ENCODE data around the gene PODXL2.

Gene PODXL2

DNA sequence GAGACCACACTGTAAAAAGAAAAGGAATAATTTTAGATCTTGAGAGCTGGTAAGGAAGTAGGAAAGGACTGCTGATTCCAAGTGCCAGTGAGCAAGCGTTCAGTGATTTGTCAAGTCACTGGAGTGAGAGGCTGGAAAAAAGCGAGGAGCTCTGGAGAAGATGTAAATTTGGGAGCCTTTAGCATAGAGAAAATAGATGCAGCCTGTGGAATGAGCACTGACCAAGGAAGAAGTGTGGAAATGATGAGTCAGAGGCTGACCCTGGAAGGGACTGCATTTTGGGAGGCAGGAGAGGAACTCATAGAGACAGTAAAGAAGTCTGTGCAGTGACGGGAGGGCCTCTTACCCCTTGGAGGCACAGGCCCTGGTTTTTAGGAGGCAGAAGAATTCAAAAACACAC lies 26.7 kb downstream of the PODXL2 start:
- no peak for DNase-seq (ENCODE audit: low read depth)

DNA sequence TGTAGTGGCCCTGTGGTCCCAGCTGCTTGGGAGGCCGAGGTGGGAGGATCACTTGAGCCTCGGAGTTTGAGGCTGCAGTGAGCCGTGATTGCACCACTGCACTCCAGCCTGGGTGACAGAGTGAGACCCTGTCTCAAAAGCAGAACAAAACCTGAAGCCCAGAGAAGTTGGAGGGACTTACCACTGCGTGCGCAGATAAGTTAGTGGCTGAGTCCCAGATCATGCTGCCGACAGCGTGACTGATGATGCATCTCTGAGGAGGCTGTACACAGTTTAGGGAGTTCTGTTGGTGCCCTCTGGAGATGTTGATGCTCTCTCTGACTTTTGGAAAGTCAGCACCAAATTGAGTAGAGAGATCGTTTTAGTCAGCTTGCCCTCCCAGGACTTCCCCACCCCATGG lies 27.9 kb downstream of the PODXL2 start:
- DNase-seq (ENCODE audit: low read depth) = no peak

DNA sequence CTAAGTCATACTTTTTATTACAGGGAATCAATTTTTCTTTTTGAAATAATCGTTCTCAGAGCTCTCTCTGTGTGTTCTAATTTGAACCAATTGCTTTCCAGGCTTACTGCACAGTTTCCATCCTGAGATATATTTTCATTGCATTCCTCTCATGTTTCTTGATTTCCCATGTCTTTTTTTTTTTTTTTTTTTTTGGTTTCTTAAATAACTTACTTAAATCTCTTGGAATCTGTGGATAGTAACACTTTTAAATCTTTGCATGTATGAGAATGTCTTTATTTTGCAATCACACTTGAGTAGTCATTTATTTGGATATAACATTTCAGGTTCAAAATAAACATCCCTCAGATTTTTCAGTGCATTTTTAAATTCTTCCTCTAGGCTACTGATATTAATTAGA lies 29.2 kb downstream of the PODXL2 start:
- DNase-seq (ENCODE audit: low read depth) = no peak

GRCh38 chr3:127660621-127661251 lies 31.8 kb downstream of the PODXL2 start:
- DNase-seq (ENCODE audit: low read depth) = no peak

DNA sequence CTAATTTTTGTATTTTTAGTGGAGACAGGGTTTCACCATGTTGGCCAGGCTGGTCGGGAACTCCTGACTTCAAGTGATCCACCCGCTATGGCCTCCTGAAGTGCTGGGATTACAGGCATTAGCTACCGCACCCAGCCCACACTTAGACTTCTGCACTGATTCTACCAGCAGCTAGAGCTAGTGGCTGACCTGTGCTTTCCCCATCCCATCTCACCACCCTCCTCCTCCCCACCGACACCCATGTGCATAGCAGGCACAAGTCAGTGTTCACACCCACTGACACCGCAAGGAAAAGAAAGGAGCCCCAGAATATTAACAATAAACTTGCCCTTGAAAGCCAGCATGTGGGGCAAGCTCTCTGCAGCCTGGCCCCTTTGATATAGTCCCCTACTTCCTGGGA lies 32.6 kb downstream of the PODXL2 start:
- DNase-seq (ENCODE audit: low read depth) = no peak

- DNase-seq (ENCODE audit: low read depth) = no peak
These were observed 33.0 kb downstream of the PODXL2 start for GRCh38 chr3:127662001-127662469.

- DNase-seq (ENCODE audit: low read depth) = no peak
These were observed 34.2 kb downstream of the PODXL2 start for GRCh38 chr3:127663151-127663550.

- DNase-seq (ENCODE audit: low read depth) = no peak
These were observed 36.2 kb downstream of the PODXL2 start for GRCh38 chr3:127665165-127665564.

GRCh38 chr3:127665586-127665985 lies 36.6 kb downstream of the PODXL2 start:
- no peak for DNase-seq (ENCODE audit: low read depth)

GRCh38 chr3:127666676-127667075 lies 37.7 kb downstream of the PODXL2 start:
- no peak for DNase-seq (ENCODE audit: low read depth)

- DNase-seq (ENCODE audit: low read depth) = no peak
These were observed 38.2 kb downstream of the PODXL2 start for GRCh38 chr3:127667119-127667681.

DNA sequence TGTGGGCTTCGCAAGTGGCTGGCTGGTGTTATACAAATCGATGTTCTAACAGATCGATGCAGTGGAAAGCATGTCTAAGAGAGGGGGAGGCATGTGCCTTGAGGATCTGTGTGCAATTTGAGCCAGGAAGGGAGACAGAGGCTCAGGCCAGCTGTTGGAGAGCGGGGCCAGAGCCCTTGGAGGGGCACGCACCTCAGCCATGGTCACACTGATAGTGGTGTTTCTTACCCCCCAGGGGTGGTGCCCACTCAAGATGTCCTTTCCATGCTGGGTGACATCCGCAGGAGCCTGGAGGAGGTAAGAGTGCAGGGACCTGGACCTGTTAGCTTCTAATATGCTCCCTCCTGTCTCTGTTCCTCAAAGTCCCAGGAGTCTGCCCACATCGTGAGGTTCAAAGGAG lies 39.9 kb downstream of the PODXL2 start:
- DNase-seq (ENCODE audit: low read depth) = no peak

DNA sequence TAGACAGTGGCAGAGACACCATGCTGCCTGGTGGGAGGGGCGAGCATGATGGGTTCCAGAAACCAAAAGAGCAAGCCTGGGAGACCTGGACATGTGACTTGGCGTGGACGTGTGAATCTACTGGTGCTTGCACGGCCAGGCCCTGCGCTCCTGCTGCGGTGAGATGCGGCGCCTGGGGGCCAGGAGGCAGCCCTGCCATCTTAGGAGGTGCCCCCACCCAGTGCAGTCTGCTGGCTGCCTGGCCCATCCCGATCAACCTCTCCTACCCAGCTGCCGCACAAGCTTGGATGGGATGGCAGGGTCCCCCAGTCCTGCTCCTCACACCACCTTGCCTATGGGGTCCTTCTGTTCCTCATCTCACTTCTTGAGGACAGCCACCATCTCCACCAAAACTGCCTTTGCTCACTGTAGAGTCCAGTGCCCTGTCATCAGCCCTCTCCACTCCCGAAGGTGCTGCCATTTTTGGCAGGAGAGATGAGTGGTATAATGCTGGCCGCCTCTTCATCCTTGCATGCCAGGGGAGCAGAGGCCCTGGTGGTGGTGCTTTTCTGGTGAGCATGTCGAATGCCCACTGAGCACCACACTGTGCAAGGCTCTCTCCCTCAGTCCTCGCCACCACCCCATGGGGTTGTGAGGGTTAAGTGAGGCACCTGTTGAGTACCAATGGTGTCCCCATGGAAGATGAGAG lies 40.7 kb downstream of the PODXL2 start:
- no peak for DNase-seq (ENCODE audit: low read depth)

GRCh38 chr3:127670229-127670559 lies 41.2 kb downstream of the PODXL2 start:
- no peak for DNase-seq (ENCODE audit: low read depth)

DNA sequence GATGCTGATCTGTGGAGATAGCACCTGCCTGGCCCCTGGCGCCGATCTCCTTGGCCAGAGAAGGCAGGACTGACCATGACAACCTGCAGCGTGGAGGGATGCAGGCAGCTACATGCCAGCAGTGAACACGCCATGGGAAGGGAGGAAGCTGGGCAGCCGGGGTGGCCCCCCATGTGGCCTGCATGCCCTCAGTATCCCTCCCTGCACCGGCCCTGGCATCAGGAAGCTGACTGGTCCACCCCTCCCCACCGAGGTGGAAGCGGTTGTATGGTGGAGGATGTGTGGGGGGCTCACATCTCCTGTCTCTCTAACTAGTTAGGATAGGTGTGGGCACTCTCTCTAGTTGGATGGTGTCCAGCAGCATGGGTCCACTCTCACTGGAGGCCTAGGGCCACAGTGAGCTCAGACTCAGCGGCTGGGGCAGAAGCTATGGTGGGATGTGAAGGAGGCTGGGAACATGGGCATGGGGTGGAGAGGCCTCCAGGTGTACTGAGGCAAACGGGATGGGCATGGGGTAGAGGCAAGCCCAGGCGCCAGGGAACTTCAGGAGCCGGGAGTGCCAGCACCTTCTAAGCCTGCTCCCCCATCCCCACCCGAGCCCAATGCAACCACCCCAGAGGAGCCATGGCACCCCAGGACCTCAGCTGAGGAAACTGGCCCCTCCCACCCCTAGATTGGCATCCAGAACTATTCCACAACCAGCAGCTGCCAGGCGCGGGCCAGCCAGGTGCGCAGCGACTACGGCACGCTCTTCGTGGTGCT lies 42.0 kb downstream of the PODXL2 start:
- DNase-seq (ENCODE audit: low read depth) = no peak

GRCh38 chr3:127671523-127672428 lies 42.8 kb downstream of the PODXL2 start:
- no peak for DNase-seq (ENCODE audit: low read depth)

GRCh38 chr3:127672429-127673190 lies 43.6 kb downstream of the PODXL2 start, which contains the start of gene ABTB1:
Gene ABTB1 (plus strand): TSS chr3:127672952. CDS start chr3:127673026, 74 bp downstream.
- DNase-seq (ENCODE audit: low read depth) = no peak

DNA sequence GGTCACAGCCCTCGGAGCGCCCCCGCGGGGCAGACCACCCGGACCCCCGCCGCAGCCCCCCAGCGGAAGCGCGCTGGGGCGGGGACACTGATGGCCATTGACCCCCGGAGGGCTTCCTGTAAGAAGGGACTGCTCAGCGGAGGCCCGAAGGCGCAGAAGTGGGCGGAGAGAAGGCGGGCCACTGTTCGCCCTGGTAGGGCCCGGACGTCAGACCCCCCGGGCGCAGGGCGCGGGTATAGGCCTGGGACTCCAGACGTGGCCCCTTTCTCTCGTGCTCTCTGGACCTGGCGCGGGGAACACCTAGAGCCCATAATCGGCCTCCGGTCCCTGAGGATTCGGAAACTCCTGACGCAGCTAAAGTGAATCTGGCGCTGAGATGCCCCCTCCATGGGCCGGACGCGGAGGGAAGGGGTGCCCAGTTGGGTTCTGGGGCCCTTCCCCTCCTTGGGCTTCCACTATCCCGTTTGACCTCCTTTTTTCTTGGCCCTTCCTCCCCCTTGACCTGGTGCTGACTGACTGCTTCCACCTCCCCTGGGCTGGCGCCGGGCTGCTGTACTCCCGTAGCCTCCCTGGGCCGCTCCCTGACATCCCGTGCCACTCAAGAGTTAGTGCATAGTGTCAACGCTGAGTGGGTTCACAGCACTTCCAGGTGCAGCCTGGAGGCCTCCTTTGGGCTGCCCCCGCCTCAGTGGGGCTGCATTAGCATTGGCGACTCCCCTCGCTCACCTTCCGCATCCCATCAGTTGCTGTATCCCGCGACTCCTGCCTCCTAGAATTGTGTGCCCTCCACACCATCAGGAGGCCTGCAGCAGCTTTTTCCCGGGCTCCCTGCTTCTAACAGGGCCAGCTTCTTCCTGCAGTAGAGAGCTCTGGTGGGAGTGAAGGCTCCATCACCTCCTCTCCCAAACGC lies 44.5 kb downstream of the PODXL2 start:
- DNase-seq (ENCODE audit: low read depth) = no peak

DNA sequence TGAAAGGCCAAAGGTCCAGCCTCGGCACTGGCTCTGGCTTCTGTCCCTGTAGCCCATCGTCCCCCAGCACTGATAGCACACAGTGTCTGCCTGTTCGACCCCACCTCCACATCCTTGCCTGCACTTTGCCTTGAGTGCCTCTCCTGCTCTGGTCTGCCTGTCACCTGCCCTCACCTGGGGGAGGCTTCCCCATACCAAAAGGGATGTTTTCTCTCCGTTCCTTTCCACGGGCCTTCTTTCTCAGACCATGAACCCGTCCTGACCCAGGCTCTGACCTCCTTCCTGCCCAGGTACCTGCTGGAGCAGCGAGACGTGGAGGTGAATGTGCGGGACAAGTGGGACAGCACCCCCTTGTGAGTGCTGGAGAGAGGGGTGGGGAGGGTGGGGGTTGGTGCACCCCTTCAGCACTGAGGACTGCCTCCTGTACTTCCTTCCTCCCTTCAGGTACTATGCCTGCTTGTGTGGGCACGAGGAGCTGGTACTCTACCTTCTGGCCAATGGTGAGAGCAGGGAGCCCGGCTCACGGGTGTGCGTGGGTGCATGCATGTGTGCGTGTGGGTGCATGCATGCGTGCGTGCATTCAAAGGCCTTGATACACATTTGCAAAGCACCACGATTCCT lies 45.2 kb downstream of the PODXL2 start:
- DNase-seq (ENCODE audit: low read depth) = no peak

All from non-pigmented ciliary epithelial cell (primary cell).